ENCODE data around the gene KCNK4.

DNA sequence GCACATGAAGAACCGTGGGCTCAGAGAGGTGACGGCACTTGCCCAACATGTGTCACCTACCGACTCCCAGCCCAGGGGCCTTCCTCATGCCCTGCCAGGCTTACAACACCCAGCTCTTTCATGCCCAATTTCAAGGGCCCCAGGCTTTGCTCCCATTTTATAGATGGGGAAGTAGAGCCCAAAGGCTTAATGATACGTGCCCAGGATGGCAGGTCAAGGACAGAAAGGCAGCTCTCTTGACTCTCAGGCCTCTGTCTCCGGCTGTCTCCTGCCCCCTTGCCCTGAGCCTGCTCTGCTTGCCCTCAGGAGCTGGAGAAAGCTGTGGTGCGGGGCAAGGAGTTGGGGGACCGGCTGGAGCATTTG lies 57.9 kb downstream of the KCNK4 start:
- TF ChIP-seq EZH2 (IDR thresholded peaks at IDR 0.05) (no peak), POLR2AphosphoS5 (IDR thresholded peaks at IDR 0.05; ENCODE audit: borderline replicate concordance, low read depth, low read length) (no peak), FOXP2 (optimal IDR thresholded peaks at IDR 0.05; ENCODE audit: control extremely low read depth, extremely low read length, insufficient read depth) (no peak)

Measured in SK-N-MC (cell line).